Measurements from ENCODE around the gene BHLHA15.

Gene BHLHA15

DNA sequence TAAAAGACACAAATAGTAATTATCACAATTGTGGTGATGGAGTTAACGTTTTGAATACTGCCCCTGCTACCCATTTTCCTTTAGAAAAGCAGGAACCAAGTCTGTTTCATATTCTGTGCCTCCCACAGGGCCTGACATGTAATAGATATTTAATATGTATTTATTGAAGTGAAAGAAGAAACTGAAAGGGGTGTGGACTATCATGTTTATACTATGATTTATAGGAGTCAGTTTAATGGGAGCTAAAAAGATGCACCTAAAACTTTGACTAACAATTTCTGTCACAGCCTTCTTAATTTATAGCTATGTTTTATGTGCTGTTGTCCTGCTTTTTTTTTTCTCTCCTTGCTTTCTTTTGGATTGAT, 24.1 kb upstream of the BHLHA15 start:
- DNase-seq (ENCODE audit: low spot score) = no peak

DNA sequence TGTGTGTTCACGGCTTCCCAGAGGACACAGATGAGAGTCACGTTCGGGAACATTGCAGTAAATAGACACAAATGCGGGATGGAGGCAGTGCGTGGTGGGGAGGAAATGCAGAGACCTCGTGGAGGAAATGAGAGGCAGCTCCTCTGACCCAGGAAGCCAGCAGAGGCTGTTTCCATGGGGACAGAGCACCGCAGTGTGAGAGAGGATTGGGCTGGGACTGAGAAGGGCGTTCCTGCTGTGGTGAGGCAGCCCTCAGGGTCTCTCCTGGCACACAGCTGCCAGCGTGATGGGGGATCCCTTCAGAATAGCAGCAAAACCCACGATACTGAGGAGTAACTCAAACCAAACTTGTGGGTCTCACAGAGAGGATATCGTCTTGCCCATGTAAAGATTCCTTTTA, 21.7 kb upstream of the BHLHA15 start:
- no peak for DNase-seq (ENCODE audit: low spot score)

DNA sequence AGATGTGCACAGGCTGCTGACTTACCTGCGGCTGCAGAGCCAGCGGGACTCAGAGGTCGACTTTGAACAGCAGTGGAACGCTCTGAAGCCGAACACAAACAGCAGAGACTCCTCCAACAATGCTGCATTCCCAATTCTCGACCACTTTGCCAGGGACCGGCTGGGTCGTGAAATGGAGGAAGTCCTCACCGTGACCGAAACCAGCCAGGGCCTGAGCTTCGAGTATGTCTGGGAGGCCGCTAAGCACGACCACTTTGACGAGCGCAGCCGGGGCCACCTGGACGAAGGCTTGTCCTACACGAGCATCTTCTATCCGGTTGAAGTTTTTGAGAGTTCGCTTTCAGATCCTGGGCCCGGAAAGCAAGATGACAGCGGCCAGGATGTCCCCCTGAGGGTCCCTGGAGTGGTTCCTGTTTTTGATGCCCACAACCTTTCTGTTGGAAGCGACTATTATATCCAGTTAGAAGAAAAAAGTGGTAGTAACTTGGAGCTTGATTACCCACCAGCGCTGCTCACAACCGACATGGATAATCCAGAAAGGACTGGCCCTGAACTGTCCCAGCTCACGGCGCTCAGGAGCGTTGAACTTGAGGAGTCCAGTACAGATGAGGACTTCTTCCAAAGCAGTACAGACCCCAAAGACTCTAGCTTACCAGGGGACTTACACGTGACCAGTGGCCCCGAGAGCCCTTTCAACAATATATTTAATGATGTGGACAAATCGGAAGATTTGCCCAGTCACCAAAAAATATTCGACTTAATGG, 19.4 kb upstream of the BHLHA15 start:
- no peak for DNase-seq (ENCODE audit: low spot score)

DNA sequence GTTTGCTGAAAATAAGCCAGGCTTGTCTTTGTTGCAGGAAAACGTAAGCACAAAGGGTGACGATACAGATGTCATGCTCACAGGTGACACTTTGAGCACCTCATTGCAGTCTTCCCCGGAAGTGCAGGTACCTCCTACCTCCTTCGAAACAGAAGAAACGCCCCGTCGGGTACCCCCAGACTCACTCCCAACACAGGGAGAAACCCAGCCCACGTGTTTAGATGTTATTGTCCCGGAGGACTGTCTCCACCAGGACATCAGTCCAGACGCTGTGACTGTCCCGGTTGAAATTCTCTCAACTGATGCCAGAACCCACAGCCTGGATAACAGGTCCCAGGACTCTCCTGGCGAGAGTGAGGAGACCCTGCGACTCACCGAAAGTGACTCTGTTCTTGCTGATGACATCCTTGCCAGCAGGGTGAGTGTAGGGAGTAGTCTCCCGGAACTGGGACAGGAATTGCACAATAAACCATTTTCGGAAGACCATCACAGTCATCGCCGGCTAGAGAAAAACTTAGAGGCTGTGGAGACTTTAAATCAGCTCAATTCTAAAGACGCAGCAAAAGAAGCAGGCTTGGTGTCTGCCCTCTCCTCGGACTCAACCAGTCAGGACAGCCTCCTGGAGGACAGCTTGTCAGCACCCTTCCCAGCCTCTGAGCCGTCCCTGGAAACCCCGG, 18.3 kb upstream of the BHLHA15 start:
- no peak for DNase-seq (ENCODE audit: low spot score)

DNA sequence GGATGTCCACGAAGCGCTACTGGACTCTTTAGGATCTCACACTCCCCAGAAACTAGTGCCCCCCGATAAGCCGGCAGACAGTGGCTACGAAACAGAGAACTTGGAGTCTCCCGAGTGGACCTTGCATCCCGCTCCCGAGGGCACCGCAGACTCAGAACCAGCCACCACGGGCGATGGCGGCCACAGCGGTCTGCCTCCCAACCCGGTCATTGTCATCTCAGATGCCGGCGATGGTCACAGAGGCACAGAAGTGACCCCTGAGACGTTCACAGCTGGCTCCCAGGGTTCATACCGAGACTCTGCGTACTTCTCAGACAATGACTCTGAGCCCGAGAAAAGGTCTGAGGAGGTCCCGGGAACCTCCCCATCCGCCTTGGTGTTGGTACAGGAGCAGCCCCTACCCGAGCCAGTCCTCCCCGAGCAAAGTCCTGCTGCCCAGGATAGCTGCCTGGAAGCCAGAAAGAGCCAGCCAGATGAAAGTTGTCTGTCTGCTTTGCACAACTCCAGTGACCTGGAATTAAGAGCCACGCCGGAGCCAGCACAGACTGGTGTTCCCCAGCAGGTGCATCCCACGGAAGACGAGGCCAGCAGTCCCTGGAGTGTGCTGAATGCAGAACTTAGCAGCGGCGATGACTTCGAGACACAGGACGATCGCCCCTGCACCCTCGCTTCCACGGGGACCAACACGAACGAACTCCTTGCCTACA, 17.6 kb upstream of the BHLHA15 start:
- no peak for DNase-seq (ENCODE audit: low spot score)

DNA sequence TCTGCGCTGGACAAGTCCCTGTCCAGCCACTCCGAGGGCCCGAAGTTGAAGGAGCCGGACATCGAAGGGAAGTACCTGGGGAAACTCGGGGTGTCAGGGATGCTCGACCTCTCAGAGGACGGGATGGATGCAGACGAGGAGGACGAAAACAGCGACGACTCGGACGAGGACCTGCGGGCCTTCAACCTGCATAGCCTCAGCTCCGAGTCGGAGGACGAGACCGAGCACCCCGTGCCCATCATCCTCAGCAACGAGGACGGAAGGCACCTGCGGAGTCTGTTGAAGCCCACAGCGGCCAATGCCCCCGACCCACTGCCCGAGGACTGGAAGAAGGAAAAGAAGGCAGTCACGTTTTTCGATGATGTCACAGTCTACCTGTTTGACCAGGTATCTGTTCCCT, 17.1 kb upstream of the BHLHA15 start:
- DNase-seq (ENCODE audit: low spot score) = no peak

GRCh38 chr7:98194672-98195457, 16.4 kb upstream of the BHLHA15 start:
- DNase-seq (ENCODE audit: low spot score) = no peak

- no peak for DNase-seq (ENCODE audit: low spot score)
These were observed 14.3 kb upstream of the BHLHA15 start for GRCh38 chr7:98196706-98197605.

- no peak for DNase-seq (ENCODE audit: low spot score)
These were observed 12.1 kb upstream of the BHLHA15 start for GRCh38 chr7:98199131-98199530.

GRCh38 chr7:98200364-98200763, 10.9 kb upstream of the BHLHA15 start:
- DNase-seq (ENCODE audit: low spot score) = no peak

DNA sequence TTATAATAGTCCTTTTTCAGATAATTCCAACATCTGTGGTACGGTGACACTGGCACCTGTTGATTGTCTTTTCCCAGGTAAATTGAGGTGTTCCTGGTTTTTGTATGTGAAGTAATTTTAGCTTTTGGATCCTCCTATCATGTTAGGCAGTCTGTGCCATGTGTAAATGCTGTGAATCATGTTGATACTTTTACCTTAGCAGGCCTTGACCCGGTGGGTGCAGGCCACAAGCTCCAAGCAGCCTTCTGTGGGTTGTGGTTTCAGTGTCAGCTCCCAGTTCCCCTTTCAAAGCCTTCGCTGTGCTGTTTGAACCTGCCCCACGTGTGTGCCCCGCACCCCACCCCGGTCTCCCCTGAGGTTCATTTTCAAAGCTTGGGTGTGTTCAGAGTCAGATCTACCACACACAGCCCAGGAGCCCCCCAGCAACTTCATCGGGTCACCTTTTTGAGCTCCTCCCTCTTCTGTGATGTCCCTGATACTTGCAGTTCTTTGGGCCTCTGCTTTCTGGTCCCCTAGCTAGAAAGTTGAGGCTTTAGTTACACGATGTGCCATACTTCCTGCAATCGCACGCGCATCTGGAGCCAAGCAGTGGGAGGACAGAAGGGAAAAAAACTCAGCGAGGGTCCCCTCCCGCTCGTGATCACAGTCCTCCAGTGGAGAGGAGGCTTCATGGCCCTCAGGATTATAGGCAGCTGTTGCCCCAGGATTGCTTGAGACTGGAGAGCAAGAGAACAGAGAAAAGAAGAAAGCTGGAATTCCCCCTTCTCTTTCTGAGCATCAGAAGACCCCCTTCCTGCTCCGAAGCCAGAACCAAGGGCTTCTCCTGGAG, 8.7 kb upstream of the BHLHA15 start:
- DNase-seq (ENCODE audit: low spot score) = no peak

DNA sequence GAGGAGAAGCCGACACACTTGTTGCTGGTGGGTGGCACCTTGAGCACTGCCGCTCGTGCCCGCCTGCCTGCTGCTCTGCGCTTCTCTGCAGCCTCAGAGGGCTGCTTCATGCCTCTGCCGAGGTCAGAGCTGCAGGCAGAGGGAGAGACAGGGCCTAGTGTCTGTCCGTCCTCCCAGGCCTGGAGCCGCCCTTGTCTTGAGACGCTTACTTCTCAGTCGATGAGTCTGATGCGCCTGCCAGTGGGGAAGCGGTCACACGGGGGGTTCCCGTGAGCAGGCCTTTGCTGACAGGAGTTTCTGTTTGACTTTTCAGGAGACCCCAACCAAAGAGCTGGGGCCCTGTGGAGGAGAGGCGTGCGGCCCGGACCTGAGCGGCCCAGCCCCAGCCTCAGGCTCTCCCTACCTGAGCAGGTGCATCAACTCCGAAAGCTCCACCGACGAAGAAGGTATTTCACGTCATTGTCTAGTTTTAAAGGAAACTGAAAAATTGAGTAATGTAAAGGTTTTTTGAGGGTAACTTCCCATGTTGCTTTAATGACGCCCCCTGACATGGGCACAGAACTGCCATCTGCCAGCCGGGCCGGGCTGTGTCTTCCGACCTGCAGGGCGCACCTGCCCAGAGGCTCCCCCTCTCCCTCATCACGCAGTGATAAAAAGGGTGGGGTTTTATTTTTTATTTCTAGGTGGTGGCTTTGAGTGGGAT, 7.8 kb upstream of the BHLHA15 start:
- no peak for DNase-seq (ENCODE audit: low spot score)

GRCh38 chr7:98203964-98204605, 7.2 kb upstream of the BHLHA15 start:
- no peak for DNase-seq (ENCODE audit: low spot score)

- DNase-seq (ENCODE audit: low spot score) = no peak
These were observed 6.6 kb upstream of the BHLHA15 start for GRCh38 chr7:98204670-98205069.

GRCh38 chr7:98205162-98205845, 5.9 kb upstream of the BHLHA15 start:
- no peak for DNase-seq (ENCODE audit: low spot score)

GRCh38 chr7:98206451-98207330, 4.5 kb upstream of the BHLHA15 start:
- no peak for DNase-seq (ENCODE audit: low spot score)

GRCh38 chr7:98209166-98209920, 1.9 kb upstream of the BHLHA15 start:
- no peak for DNase-seq (ENCODE audit: low spot score)
